ENCODE data around the gene CNTN4.

Gene CNTN4

GRCh38 chr3:2354702-2355101, 256.0 kb downstream of the CNTN4 start:
- TF ChIP-seq CTCF (IDR thresholded peaks at IDR 0.05; ENCODE audit: low read depth, low read length, missing control alignments), result no peak

GRCh38 chr3:2356298-2356950, 257.8 kb downstream of the CNTN4 start:
- no peak for TF ChIP-seq CTCF (IDR thresholded peaks at IDR 0.05; ENCODE audit: low read depth, low read length, missing control alignments)
- no peak for DNase-seq (ENCODE audit: low read depth)
- in situ Hi-C loops (cut with HindIII; ENCODE audit: low sequenced_read_pairs), result no loop called here
- H3K4me3 ChIP-seq (ENCODE audit: low read depth, low read length), result no peak overlapping the region

More at GRCh38 chr3:2354702-2355101, 256.0 kb downstream of the CNTN4 start:
- in situ Hi-C loops (cut with HindIII; ENCODE audit: low sequenced_read_pairs), result no loop called here
- peak; percentile 49 for DNase-seq (ENCODE audit: low read depth)
- H3K4me3 ChIP-seq (ENCODE audit: low read depth, low read length), result no peak overlapping the region

GRCh38 chr3:2360815-2361214, 262.1 kb downstream of the CNTN4 start:
- in situ Hi-C loops (cut with HindIII; ENCODE audit: low sequenced_read_pairs), result no loop called here
- no peak for TF ChIP-seq CTCF (IDR thresholded peaks at IDR 0.05; ENCODE audit: low read depth, low read length, missing control alignments)
- H3K4me3 ChIP-seq (ENCODE audit: low read depth, low read length), result no peak overlapping the region
- no peak for DNase-seq (ENCODE audit: low read depth)

- in situ Hi-C loops (cut with HindIII; ENCODE audit: low sequenced_read_pairs), result no loop called here
- TF ChIP-seq CTCF (IDR thresholded peaks at IDR 0.05; ENCODE audit: low read depth, low read length, missing control alignments), result no peak
- DNase-seq (ENCODE audit: low read depth), result no peak
- no peak overlapping the region for H3K4me3 ChIP-seq (ENCODE audit: low read depth, low read length)
Measured at GRCh38 chr3:2362122-2362521, 263.5 kb downstream of the CNTN4 start.

- no peak overlapping the region for H3K4me3 ChIP-seq (ENCODE audit: low read depth, low read length)
- DNase-seq (ENCODE audit: low read depth), result no peak
- no peak for TF ChIP-seq CTCF (IDR thresholded peaks at IDR 0.05; ENCODE audit: low read depth, low read length, missing control alignments)
- in situ Hi-C loops (cut with HindIII; ENCODE audit: low sequenced_read_pairs), result no loop called here
Measured at GRCh38 chr3:2363854-2364253, 265.2 kb downstream of the CNTN4 start.

GRCh38 chr3:2370317-2370716, 271.7 kb downstream of the CNTN4 start:
- no peak for DNase-seq (ENCODE audit: low read depth)
- H3K4me3 ChIP-seq (ENCODE audit: low read depth, low read length), result no peak overlapping the region
- in situ Hi-C loops (cut with HindIII; ENCODE audit: low sequenced_read_pairs), result no loop called here
- no peak for TF ChIP-seq CTCF (IDR thresholded peaks at IDR 0.05; ENCODE audit: low read depth, low read length, missing control alignments)
